Measurements from ENCODE around the gene PTPN1. TPM values are rescaled to one million over a fixed set of nuclear protein-coding genes. Genes with fewer than 3 reads are reported as not detected.

Gene PTPN1
- total and polyA plus RNA-seq, 3 experiments from 2014 or later: 35.7 to 67.3 (median 64.2) TPM

DNA sequence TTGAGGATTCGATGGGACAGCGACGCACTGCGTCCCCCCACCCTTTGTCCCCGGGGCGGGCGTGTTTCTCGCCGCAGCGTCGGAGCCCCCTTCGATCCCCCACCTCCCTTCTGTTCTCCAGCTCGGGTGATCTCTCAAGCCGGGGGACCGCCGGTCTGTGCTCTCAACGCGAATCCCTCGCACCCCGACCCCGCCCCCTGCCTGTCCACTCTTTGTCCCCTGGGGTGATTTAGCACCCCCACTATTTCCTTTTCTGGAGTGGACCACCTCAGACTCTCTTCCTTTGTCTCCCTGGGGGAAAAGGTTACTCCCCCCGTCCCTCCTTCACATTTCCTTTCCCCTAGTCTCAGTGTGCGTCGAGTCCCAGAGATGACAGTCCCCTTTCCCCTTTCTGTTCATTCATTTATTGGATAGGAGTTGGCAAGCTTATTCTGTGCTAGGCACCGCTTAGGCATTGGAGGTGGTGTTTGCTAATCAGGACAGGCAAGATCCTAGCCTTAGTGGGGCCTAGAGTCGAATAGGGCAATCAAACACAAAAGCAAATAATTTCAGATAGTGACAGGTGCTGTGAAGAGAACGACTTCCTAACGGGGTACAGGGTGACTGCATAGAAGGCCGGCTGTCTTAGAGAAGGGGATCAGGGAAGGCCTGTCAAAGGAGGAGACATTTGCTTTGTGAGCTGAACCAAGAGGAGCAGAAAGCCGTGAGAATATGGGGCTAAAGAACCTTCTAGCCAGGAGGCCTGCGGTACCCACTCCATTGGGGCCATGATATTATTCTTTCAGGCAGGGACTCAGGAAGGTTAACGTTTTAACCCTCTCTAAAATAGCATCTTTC lies 741 bp downstream of the PTPN1 start:
- H3K9me3 ChIP-seq (ENCODE audit: low read length): no peaks in the 10 kb centered on the region
- Mint-ChIP-seq H3K4me1 (peaks cover 52 to 62% (median 52%) of the 10 kb centered on the region in 3 donors), H3K27me3 (no peaks in the 10 kb centered on the region), H3K36me3 (peaks cover 0 to 12% (median 0%) of the 10 kb centered on the region in 3 donors), H3K27ac (peak overlapping the region; percentile 74 to 98 (median 95)), H3K4me3 (peak overlapping the region; percentile 93 to 98 (median 96)), H3K9me3 (no peaks in the 10 kb centered on the region)
- H3K27ac ChIP-seq (ENCODE audit: low read depth, low read length): peak overlapping the region; percentile 98
- ChIA-PET POLR2A (interaction anchor here (0.5 to 1.9 kb wide), 14 partner anchors 9 to 422 kb away, joined by 3 to 13 read pairs (median 4); partner anchors contain the start of genes PARD6B and UBE2V1), CTCF (interaction anchor here (1.0 to 2.3 kb wide), 7 partner anchors 9 to 66 kb away, joined by 3 to 10 read pairs (median 3); no protein-coding TSS in a partner anchor)
- peak overlapping the region; percentile 96 for H3K4me3 ChIP-seq (ENCODE audit: low read length)
- H3K36me3 ChIP-seq (ENCODE audit: insufficient read depth, low read length): no peaks in the 10 kb centered on the region
- peak in 2 of 5 donors; percentile 8 to 21 for DNase-seq
- no peaks in the 10 kb centered on the region for H3K27me3 ChIP-seq (ENCODE audit: insufficient read depth, low read length, poor library complexity, severe bottlenecking)
- peaks cover 55% of the 10 kb centered on the region for H3K4me1 ChIP-seq (ENCODE audit: insufficient read depth, low read length)

DNA sequence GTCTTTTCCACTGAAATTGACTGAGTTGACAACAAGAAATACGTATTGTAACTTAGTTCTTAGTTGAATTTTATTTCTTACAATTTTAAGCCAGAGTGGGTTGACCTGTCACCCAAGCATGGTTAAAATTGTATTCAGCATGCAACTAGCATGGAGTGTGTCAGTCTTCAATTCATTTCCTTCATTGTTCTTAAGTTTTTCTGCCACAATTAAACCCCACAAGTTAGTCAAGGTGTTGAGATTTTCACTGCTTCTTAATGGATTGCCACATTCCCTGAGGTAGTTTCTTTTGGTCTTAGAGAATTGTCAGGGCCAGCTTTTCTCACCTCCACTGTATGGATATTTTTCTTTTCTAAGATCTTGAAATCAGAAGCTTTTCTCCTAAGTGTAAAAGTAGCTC lies 2.1 kb downstream of the PTPN1 start:
- Histone ChIP-seq H3K9me3 (ENCODE audit: low read length) (no peaks in the 10 kb centered on the region), H3K4me1 (ENCODE audit: insufficient read depth, low read length) (peaks cover 69% of the 10 kb centered on the region), H3K4me3 (ENCODE audit: low read length) (peak overlapping the region; percentile 38), H3K27ac (ENCODE audit: low read depth, low read length) (peak overlapping the region; percentile 3), H3K27me3 (ENCODE audit: insufficient read depth, low read length, poor library complexity, severe bottlenecking) (no peaks in the 10 kb centered on the region), H3K36me3 (ENCODE audit: insufficient read depth, low read length) (no peaks in the 10 kb centered on the region)
- H3K4me3 Mint-ChIP-seq: peak overlapping the region; percentile 82 to 98 (median 95)
- H3K36me3 Mint-ChIP-seq: peaks cover 0 to 12% (median 0%) of the 10 kb centered on the region in 3 donors
- peaks cover 66 to 76% (median 66%) of the 10 kb centered on the region in 3 donors for H3K4me1 Mint-ChIP-seq
- H3K9me3 Mint-ChIP-seq: no peaks in the 10 kb centered on the region
- H3K27ac Mint-ChIP-seq: peak overlapping the region; percentile 14 to 90 (median 82)
- H3K27me3 Mint-ChIP-seq: no peaks in the 10 kb centered on the region
- ChIA-PET POLR2A (interaction anchor here (1.2 to 1.3 kb wide), 2 partner anchors 9 to 34 kb away, joined by 4 to 5 read pairs; no protein-coding TSS in a partner anchor), CTCF (interaction anchor here (1.5 to 2.4 kb wide), 6 partner anchors 8 to 321 kb away, joined by 4 to 10 read pairs (median 6); no protein-coding TSS in a partner anchor)
- no peak for DNase-seq

DNA sequence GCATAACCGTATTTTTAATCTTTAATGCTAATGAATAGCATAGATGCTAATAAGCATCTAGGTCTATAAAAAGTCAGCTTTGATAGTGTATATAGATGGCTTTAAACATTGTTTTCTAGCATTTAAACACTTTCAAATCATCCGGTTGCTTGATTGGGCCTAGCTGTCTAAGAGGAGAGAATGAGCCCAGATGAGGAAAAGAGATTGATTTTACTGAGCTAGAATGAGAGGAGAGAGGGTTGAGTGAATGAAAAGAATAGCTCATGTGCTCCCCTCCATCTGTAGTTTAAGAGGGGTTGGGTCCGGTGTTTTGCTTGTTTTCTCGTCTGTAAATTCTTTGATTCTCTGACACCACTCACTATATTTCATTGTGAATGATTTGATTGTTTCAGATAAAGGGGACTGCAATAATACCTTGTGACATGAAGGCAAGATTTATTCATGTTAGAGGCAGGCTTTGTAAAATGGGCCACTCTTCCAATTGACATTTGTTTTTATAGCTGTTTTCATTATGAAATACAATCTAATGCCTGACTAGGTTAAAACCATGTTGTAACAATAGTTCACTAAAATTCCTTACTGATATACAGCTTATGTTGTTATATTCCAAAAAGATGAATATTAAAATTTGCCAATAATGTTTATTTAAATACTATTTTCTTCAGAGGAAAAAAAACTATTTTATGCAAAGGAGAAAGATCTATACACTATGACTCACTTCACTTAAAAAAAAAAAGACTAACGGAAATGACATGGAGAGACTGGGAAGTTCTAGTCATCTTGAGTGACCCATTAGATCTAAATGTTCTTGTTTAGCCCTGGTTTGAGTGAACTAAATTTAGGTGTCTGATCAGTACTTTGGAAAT lies 3.2 kb downstream of the PTPN1 start:
- CTCF ChIA-PET: interaction anchor here (0.7 to 2.4 kb wide), 9 partner anchors 9 to 322 kb away, joined by 3 to 7 read pairs (median 4); no protein-coding TSS in a partner anchor
- Histone ChIP-seq H3K27ac (ENCODE audit: low read depth, low read length) (peak overlapping the region; percentile 33), H3K4me3 (ENCODE audit: low read length) (peak overlapping the region; percentile 38), H3K4me1 (ENCODE audit: insufficient read depth, low read length) (peaks cover 79% of the 10 kb centered on the region), H3K36me3 (ENCODE audit: insufficient read depth, low read length) (no peaks in the 10 kb centered on the region), H3K9me3 (ENCODE audit: low read length) (no peaks in the 10 kb centered on the region), H3K27me3 (ENCODE audit: insufficient read depth, low read length, poor library complexity, severe bottlenecking) (no peaks in the 10 kb centered on the region)
- Mint-ChIP-seq H3K27me3 (no peaks in the 10 kb centered on the region), H3K9me3 (no peaks in the 10 kb centered on the region), H3K4me1 (peaks cover 76 to 87% (median 77%) of the 10 kb centered on the region in 3 donors), H3K4me3 (peak overlapping the region; percentile 82 to 98 (median 95)), H3K27ac (peak overlapping the region; percentile 36 to 92 (median 86)), H3K36me3 (peaks cover 0 to 12% (median 0%) of the 10 kb centered on the region in 3 donors)
- DNase-seq: no peak
- POLR2A ChIA-PET: interaction anchor here (1.2 kb wide), 1 partner anchor 33 kb away, joined by 5 read pairs; no protein-coding TSS in a partner anchor

DNA sequence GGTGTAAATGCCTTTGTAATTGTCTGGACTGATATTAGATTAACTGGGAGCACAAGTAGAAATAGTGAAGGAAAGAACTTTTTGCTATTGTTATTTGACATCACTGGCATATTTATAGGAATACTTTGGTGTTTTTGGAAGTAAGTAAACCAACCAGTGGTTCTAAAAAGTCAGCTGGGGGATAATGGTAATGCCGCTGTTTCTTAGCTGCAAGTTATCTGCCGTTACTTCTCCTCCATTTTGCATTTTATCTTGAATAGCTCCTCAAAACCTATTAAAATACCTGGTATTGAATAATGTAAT lies 3.8 kb downstream of the PTPN1 start:
- Histone ChIP-seq H3K27ac (ENCODE audit: low read depth, low read length) (peak overlapping the region; percentile 33), H3K27me3 (ENCODE audit: insufficient read depth, low read length, poor library complexity, severe bottlenecking) (no peaks in the 10 kb centered on the region), H3K36me3 (ENCODE audit: insufficient read depth, low read length) (no peaks in the 10 kb centered on the region), H3K9me3 (ENCODE audit: low read length) (no peaks in the 10 kb centered on the region), H3K4me3 (ENCODE audit: low read length) (peak overlapping the region; percentile 38), H3K4me1 (ENCODE audit: insufficient read depth, low read length) (peaks cover 85% of the 10 kb centered on the region)
- Mint-ChIP-seq H3K9me3 (no peaks in the 10 kb centered on the region), H3K36me3 (peaks cover 0 to 12% (median 0%) of the 10 kb centered on the region in 3 donors), H3K4me1 (peaks cover 82 to 88% (median 83%) of the 10 kb centered on the region in 3 donors), H3K27me3 (no peaks in the 10 kb centered on the region), H3K27ac (peak overlapping the region; percentile 36 to 92 (median 86)), H3K4me3 (peak overlapping the region; percentile 82 to 98 (median 95))
- DNase-seq: no peak
- CTCF ChIA-PET: interaction anchor here (0.7 to 2.4 kb wide), 7 partner anchors 10 to 66 kb away, joined by 3 to 7 read pairs (median 4); no protein-coding TSS in a partner anchor
- POLR2A ChIA-PET: no interaction called here

DNA sequence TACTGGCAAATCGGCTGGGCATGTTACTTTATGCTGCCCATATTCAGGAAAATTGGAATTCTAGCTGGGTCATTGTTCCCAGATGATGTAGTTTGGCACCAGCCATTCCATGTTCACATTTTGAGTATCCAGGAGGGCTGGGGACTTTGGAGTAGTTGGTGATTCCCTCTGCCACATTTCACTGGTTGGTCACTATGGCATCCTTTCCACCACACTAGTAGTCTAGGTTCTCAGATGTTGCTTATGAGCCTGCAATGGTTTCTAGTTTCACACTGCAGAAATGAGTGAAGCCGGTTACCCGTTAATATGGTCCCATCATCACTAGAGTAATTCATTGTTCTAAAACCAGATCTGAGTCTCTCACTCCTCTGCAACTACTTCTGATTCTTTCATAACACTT lies 4.6 kb downstream of the PTPN1 start:
- H3K4me1 Mint-ChIP-seq: peaks cover 87 to 91% (median 90%) of the 10 kb centered on the region in 3 donors
- H3K27me3 Mint-ChIP-seq: no peaks in the 10 kb centered on the region
- Histone ChIP-seq H3K4me3 (ENCODE audit: low read length) (peak overlapping the region; percentile 21), H3K4me1 (ENCODE audit: insufficient read depth, low read length) (peaks cover 87% of the 10 kb centered on the region), H3K9me3 (ENCODE audit: low read length) (no peaks in the 10 kb centered on the region), H3K27ac (ENCODE audit: low read depth, low read length) (no peak overlapping the region), H3K36me3 (ENCODE audit: insufficient read depth, low read length) (no peaks in the 10 kb centered on the region), H3K27me3 (ENCODE audit: insufficient read depth, low read length, poor library complexity, severe bottlenecking) (no peaks in the 10 kb centered on the region)
- no peak for DNase-seq
- CTCF ChIA-PET: interaction anchor here (1.0 to 2.2 kb wide), 4 partner anchors 27 to 81 kb away, joined by 4 to 7 read pairs (median 4); no protein-coding TSS in a partner anchor
- H3K4me3 Mint-ChIP-seq: peak overlapping the region; percentile 14 to 98 (median 54)
- no peaks in the 10 kb centered on the region for H3K9me3 Mint-ChIP-seq
- H3K27ac Mint-ChIP-seq: peak overlapping the region; percentile 56 to 95 (median 86)
- POLR2A ChIA-PET: no interaction called here
- H3K36me3 Mint-ChIP-seq: peaks cover 0 to 12% (median 0%) of the 10 kb centered on the region in 3 donors

DNA sequence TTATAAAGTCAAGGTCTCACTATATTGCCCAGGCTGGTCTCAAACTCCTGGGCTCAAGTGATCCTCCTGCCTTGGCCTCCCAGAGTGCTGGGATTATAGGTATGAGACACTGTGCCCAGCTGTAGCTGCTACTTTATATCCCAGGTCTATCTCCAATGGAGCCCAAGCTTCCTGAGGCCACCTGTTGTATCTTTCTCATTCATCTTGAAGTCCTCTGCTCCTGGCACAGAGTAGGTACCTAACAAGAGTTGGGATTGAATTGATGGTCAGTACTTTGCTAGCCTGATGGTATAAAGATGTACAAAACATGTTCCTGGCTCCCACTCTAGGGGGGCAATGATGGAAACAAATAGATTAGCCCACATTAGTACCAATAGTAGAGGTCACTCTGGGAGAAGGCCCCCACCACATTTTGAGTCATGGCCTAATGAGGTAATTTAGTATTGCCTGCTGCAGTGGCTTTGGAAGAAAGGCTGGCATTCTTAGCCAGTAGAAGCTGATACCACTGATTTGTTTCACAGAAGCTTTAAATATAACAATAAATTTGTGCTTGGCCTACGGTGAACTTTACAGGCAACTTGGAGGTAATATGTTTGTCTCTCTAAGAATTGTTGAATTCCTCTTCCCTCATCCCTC lies 5.4 kb downstream of the PTPN1 start:
- DNase-seq: no peak
- ChIA-PET POLR2A (interaction anchor here (0.6 kb wide), 1 partner anchor 28 kb away, joined by 3 read pairs; no protein-coding TSS in a partner anchor), CTCF (interaction anchor here (1.0 to 1.4 kb wide), 3 partner anchors 55 to 80 kb away, joined by 4 read pairs; no protein-coding TSS in a partner anchor)
- H3K36me3 Mint-ChIP-seq: peaks cover 0 to 11% (median 0%) of the 10 kb centered on the region in 3 donors
- no peaks in the 10 kb centered on the region for H3K27me3 Mint-ChIP-seq
- Histone ChIP-seq H3K4me1 (ENCODE audit: insufficient read depth, low read length) (peaks cover 95% of the 10 kb centered on the region), H3K36me3 (ENCODE audit: insufficient read depth, low read length) (no peaks in the 10 kb centered on the region), H3K27me3 (ENCODE audit: insufficient read depth, low read length, poor library complexity, severe bottlenecking) (no peaks in the 10 kb centered on the region), H3K27ac (ENCODE audit: low read depth, low read length) (no peak overlapping the region), H3K4me3 (ENCODE audit: low read length) (no peak overlapping the region), H3K9me3 (ENCODE audit: low read length) (no peaks in the 10 kb centered on the region)
- H3K4me3 Mint-ChIP-seq: peak overlapping the region in 6 of 7 donors; percentile 77 to 93 (median 86)
- H3K9me3 Mint-ChIP-seq: no peaks in the 10 kb centered on the region
- peak overlapping the region in 7 of 8 donors; percentile 86 to 96 (median 88) for H3K27ac Mint-ChIP-seq
- H3K4me1 Mint-ChIP-seq: peaks cover 96 to 98% (median 98%) of the 10 kb centered on the region in 3 donors
